HepG2 (cell line): Measurements from ENCODE around the gene DCST2. TPM values are rescaled to one million over a fixed set of nuclear protein-coding genes. Genes with fewer than 3 reads are reported as not detected.

ENCODE experiments used
- EP300 ChIP-seq, 3 experiments: sonication (generic) in 1 of 3; formaldehyde crosslinking in 1 of 3; IDR thresholded peaks; 2 replicates each; pipeline versions ENCODE4 v1.5.1 to v1.6.1; 2011 to 2020; ENCODE audit warnings: low read depth in 2 of 3, low read length in 2 of 3, borderline replicate concordance in 1 of 3, improper control_type of control experiment in 1 of 3, mild to moderate bottlenecking in 1 of 3, missing genetic modification reagents in 1 of 3, moderate library complexity in 1 of 3
- GABPB1 ChIP-seq: IDR thresholded peaks from 2 replicates; pipeline ENCODE4 v1.6.1; 2016; ENCODE audit warnings: mild to moderate bottlenecking, missing genetic modification reagents, moderate library complexity, missing compliant biosample characterization
- NFE2L2 ChIP-seq: fragments of 150-350 bp; IDR thresholded peaks from 2 replicates; pipeline ENCODE4 v1.6.1; 2014; ENCODE audit warnings: low read length
- PLRG1 ChIP-seq: fragments of 450-650 bp; conservative IDR thresholded peaks from 2 replicates; pipeline ENCODE4 v1.6.1; 2016
- RCOR2 ChIP-seq: IDR thresholded peaks from 2 replicates; pipeline ENCODE4 v1.6.1; 2016; ENCODE audit warnings: missing biosample characterization, missing genetic modification reagents
- SETDB1 ChIP-seq: sonication (generic); formaldehyde crosslinking; IDR thresholded peaks from 2 replicates; pipeline ENCODE4 v1.5.1; 2020; ENCODE audit warnings: missing genetic modification reagents, mild to moderate bottlenecking, borderline replicate concordance
- SOX5 ChIP-seq: IDR thresholded peaks from 2 replicates; pipeline ENCODE4 v1.6.1; 2016; ENCODE audit warnings: borderline replicate concordance
- SP1 ChIP-seq, 2 experiments: fragments of 450-650 bp in 1 of 2; sonication (generic) in 1 of 2; formaldehyde crosslinking in 1 of 2; IDR thresholded peaks; 2 replicates each; pipeline versions ENCODE4 v1.4.0 to v1.6.1; 2016 to 2020; ENCODE audit warnings: missing genetic modification reagents in 1 of 2
- SPEN ChIP-seq: sonication (generic); formaldehyde crosslinking; IDR thresholded peaks from 2 replicates; pipeline ENCODE4 v1.5.1; 2020; ENCODE audit warnings: low read depth, mild to moderate bottlenecking, missing genetic modification reagents
- TSC22D2 ChIP-seq: sonication (generic); formaldehyde crosslinking; IDR thresholded peaks from 2 replicates; pipeline ENCODE4 v1.5.1; 2020; ENCODE audit warnings: missing genetic modification reagents, mild to moderate bottlenecking, borderline replicate concordance
- ZBTB21 ChIP-seq: sonication (generic); formaldehyde crosslinking; IDR thresholded peaks from 2 replicates; pipeline ENCODE4 v1.4.0; 2020; ENCODE audit warnings: missing genetic modification reagents
- ZNF232 ChIP-seq: sonication (generic); formaldehyde crosslinking; IDR thresholded peaks from 2 replicates; pipeline ENCODE4 v1.4.0; 2020; ENCODE audit warnings: missing genetic modification reagents, borderline replicate concordance
- ZNF282 ChIP-seq: fragments of 450-650 bp; IDR thresholded peaks from 2 replicates; pipeline ENCODE4 v1.6.1; 2018; ENCODE audit not compliant: partially characterized antibody
- ZNF619 ChIP-seq: sonication (generic); formaldehyde crosslinking; IDR thresholded peaks from 2 replicates; pipeline ENCODE4 v1.4.0; 2020; ENCODE audit warnings: mild to moderate bottlenecking, missing genetic modification reagents
- ZNF777 ChIP-seq: sonication (generic); formaldehyde crosslinking; IDR thresholded peaks from 2 replicates; pipeline ENCODE4 v1.4.0; 2020; ENCODE audit warnings: missing genetic modification reagents
- ZSCAN20 ChIP-seq: sonication (generic); formaldehyde crosslinking; IDR thresholded peaks from 2 replicates; pipeline ENCODE4 v1.4.0; 2020; ENCODE audit warnings: missing genetic modification reagents, mild to moderate bottlenecking, borderline replicate concordance
- ZSCAN9 ChIP-seq: IDR thresholded peaks from 2 replicates; pipeline ENCODE4 v1.6.1; 2016; ENCODE audit warnings: borderline replicate concordance
- polyA plus RNA-seq, 8 experiments: library from polyadenylated mRNA; depleted of rRNA in 3 of 8; stranded (reverse) in 7 of 8; unstranded in 1 of 8; fragments of >200 nt; fragmentation: Illumina TruSeq in 4 of 8; extraction: Trizol in 4 of 8; gene quantifications; 2 replicates each; pipeline versions ENCODE4 v1.2.1 to v1.2.3, GENCODE V29; 2011 to 2016; ENCODE audit warnings: low read depth in 4 of 8, missing spikeins in 1 of 8, mixed read lengths in 1 of 8; ENCODE audit not compliant: insufficient read depth in 1 of 8
- total RNA-seq, 5 experiments: library from RNA; depleted of rRNA; stranded (reverse); fragments of >200 nt; fragmentation: Illumina TruSeq; extraction: Trizol; gene quantifications; 2 replicates each; pipeline ENCODE4 v1.2.3, GENCODE V29; 2016; ENCODE audit warnings: low read depth in 1 of 5
- TF ChIP-seq, protein P1 (sequence below): sonication (generic); formaldehyde crosslinking; IDR thresholded peaks from 2 replicates; pipeline ENCODE4 v1.8.0; 2022; ENCODE audit warnings: mild to moderate bottlenecking, missing genetic modification reagents; ENCODE audit not compliant: insufficient replicate concordance
- TF ChIP-seq, protein P2 (sequence below): sonication (generic); formaldehyde crosslinking; IDR thresholded peaks from 2 replicates; pipeline ENCODE4 v1.4.0; 2020; ENCODE audit warnings: missing genetic modification reagents
- TF ChIP-seq, protein P3 (sequence below): sonication (generic); formaldehyde crosslinking; IDR thresholded peaks from 2 replicates; pipeline ENCODE4 v1.4.0; 2020; ENCODE audit warnings: missing genetic modification reagents
- TF ChIP-seq, protein P4 (sequence below): sonication (generic); formaldehyde crosslinking; IDR thresholded peaks from 2 replicates; pipeline ENCODE4 v1.8.1; 2023; ENCODE audit warnings: missing genetic modification reagents, inconsistent platforms, borderline replicate concordance
- TF ChIP-seq, protein P5 (sequence below): sonication (generic); formaldehyde crosslinking; IDR thresholded peaks from 2 replicates; pipeline ENCODE4 v1.4.0; 2020; ENCODE audit warnings: missing genetic modification reagents

Gene DCST2
- total and polyA plus RNA-seq, 2 of the 13 experiments (the other 11 are each of a cell fraction or from before 2014, with no cell fraction given), result 0.74 TPM; not detected in 1

DNA sequence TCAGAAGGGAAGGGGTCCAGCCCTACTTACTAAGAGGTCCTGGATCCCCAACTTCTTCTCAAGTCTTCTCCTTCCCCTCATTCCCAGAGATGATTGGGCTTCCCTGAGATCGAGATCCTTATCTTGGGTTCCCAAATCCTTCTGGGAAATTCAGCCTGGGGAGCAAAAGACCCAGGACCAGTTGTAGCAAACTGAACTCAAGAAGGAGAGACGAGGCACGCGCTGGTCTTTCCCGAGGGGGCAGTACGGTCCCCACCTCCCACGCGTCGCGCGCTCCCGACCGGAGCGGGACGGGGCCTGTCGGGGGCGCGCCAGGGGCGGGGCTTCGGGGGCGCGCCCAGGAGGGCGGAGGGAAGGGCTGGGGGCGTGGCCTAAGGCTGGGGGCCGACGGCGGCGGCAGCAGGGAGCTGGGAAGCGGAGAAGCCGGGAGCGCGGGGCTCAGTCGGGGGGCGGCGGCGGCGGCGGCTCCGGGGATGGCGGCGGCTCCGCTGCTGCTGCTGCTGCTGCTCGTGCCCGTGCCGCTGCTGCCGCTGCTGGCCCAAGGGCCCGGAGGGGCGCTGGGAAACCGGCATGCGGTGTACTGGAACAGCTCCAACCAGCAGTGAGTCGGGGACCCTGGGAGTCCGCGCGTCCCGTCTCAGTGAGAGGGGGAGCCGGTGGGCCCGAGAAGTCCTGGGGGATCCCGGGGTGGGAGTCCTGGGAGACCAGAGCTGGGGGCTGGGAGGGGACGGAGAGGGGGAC lies 45.1 kb upstream of the DCST2 start, which contains the start of gene EFNA3 (continued):
- TF ChIP-seq SETDB1, result no peak
- TF ChIP-seq PLRG1, result no peak
- TF ChIP-seq SOX5, result no peak
- TF ChIP-seq ZNF232 (CRISPR knock-in tag), result no peak
- no peak for TF ChIP-seq ZSCAN20
- TF ChIP-seq, protein P1, sequence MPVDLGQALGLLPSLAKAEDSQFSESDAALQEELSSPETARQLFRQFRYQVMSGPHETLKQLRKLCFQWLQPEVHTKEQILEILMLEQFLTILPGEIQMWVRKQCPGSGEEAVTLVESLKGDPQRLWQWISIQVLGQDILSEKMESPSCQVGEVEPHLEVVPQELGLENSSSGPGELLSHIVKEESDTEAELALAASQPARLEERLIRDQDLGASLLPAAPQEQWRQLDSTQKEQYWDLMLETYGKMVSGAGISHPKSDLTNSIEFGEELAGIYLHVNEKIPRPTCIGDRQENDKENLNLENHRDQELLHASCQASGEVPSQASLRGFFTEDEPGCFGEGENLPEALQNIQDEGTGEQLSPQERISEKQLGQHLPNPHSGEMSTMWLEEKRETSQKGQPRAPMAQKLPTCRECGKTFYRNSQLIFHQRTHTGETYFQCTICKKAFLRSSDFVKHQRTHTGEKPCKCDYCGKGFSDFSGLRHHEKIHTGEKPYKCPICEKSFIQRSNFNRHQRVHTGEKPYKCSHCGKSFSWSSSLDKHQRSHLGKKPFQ (CRISPR knock-in tag), result no peak
- TF ChIP-seq, protein P2, sequence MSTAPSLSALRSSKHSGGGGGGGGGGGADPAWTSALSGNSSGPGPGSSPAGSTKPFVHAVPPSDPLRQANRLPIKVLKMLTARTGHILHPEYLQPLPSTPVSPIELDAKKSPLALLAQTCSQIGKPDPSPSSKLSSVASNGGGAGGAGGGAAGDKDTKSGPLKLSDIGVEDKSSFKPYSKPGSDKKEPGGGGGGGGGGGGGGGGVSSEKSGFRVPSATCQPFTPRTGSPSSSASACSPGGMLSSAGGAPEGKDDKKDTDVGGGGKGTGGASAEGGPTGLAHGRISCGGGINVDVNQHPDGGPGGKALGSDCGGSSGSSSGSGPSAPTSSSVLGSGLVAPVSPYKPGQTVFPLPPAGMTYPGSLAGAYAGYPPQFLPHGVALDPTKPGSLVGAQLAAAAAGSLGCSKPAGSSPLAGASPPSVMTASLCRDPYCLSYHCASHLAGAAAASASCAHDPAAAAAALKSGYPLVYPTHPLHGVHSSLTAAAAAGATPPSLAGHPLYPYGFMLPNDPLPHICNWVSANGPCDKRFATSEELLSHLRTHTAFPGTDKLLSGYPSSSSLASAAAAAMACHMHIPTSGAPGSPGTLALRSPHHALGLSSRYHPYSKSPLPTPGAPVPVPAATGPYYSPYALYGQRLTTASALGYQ, result no peak
- TF ChIP-seq NFE2L2, result no peak
- no peak for TF ChIP-seq SP1 (IDR thresholded peaks at IDR 0.05)
- TF ChIP-seq SP1 (CRISPR knock-in tag; IDR thresholded peaks at IDR 0.05), result peak; percentile 43; the same call in 1 of the 2 replicates
- peak; percentile 86 for TF ChIP-seq ZNF777
- TF ChIP-seq RCOR2 (CRISPR knock-in tag), result no peak
- TF ChIP-seq, protein P3, sequence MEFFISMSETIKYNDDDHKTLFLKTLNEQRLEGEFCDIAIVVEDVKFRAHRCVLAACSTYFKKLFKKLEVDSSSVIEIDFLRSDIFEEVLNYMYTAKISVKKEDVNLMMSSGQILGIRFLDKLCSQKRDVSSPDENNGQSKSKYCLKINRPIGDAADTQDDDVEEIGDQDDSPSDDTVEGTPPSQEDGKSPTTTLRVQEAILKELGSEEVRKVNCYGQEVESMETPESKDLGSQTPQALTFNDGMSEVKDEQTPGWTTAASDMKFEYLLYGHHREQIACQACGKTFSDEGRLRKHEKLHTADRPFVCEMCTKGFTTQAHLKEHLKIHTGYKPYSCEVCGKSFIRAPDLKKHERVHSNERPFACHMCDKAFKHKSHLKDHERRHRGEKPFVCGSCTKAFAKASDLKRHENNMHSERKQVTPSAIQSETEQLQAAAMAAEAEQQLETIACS, result peak; percentile 90
- TF ChIP-seq EP300 (IDR thresholded peaks at IDR 0.05; ENCODE audit: low read depth in 2 of 2, low read length in 2 of 2), result no peak
- no peak for TF ChIP-seq EP300 (CRISPR knock-in tag; IDR thresholded peaks at IDR 0.05; ENCODE audit: borderline replicate concordance)
- no peak for TF ChIP-seq TSC22D2 (CRISPR knock-in tag)
- TF ChIP-seq SPEN (CRISPR knock-in tag), result 0 out of 2 replicates have a peak, but pooled peaks have one; percentile 36
- no peak for TF ChIP-seq ZSCAN9 (CRISPR knock-in tag)
- TF ChIP-seq, protein P4, sequence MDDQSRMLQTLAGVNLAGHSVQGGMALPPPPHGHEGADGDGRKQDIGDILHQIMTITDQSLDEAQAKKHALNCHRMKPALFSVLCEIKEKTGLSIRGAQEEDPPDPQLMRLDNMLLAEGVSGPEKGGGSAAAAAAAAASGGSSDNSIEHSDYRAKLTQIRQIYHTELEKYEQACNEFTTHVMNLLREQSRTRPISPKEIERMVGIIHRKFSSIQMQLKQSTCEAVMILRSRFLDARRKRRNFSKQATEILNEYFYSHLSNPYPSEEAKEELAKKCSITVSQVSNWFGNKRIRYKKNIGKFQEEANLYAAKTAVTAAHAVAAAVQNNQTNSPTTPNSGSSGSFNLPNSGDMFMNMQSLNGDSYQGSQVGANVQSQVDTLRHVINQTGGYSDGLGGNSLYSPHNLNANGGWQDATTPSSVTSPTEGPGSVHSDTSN (CRISPR knock-in tag), result no peak
- TF ChIP-seq, protein P5, sequence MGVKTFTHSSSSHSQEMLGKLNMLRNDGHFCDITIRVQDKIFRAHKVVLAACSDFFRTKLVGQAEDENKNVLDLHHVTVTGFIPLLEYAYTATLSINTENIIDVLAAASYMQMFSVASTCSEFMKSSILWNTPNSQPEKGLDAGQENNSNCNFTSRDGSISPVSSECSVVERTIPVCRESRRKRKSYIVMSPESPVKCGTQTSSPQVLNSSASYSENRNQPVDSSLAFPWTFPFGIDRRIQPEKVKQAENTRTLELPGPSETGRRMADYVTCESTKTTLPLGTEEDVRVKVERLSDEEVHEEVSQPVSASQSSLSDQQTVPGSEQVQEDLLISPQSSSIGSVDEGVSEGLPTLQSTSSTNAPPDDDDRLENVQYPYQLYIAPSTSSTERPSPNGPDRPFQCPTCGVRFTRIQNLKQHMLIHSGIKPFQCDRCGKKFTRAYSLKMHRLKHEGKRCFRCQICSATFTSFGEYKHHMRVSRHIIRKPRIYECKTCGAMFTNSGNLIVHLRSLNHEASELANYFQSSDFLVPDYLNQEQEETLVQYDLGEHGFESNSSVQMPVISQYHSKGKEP (CRISPR knock-in tag), result no peak
- TF ChIP-seq ZNF282, result no peak
- no peak for TF ChIP-seq ZNF619 (CRISPR knock-in tag)
- TF ChIP-seq GABPB1 (CRISPR knock-in tag), result peak; percentile 33; the same call in 1 of the 2 replicates
- TF ChIP-seq ZBTB21, result no peak
